Measurements from ENCODE around the gene FAM135A. TPM values are rescaled to one million over a fixed set of nuclear protein-coding genes. Genes with fewer than 3 reads are reported as not detected.

Gene FAM135A
- total and polyA plus RNA-seq, 2 experiments from 2014 or later = 3.5 to 8.2 TPM

DNA sequence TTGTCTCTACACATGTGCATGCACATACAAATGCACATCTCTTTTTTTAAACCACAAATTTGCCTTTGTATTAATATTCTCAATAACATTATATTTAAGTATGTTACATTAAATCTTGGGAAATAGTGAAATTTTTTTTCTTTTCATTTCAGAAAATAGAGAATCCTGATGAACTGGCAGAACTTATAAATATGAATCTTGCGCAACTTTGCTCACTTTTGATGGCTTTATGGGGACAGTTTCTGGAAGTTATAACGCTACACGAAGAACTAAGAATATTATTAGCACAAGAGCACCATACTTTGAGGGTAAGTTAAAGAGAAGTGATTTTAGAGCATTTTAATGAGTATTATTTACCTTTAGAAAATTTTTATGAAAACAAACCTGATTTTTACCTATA lies 89.2 kb downstream of the FAM135A start:
- Histone ChIP-seq H3K4me3 (no peak overlapping the region), H3K9me2 (ENCODE audit: insufficient read depth) (no peaks in the 10 kb centered on the region), H3K4me1 (ENCODE audit: insufficient read depth) (0 out of 2 replicates have a peak, but pooled peaks cover 4% of the 10 kb centered on the region), H3K4me2 (ENCODE audit: unreplicated experiment) (no peak overlapping the region), H3K9ac (no peak overlapping the region), H3K27me3 (replicated peaks; ENCODE audit: insufficient read depth) (no peaks in the 10 kb centered on the region), H3K9me3 (ENCODE audit: low read depth) (no peaks in the 10 kb centered on the region), H3F3A (ENCODE audit: insufficient read depth) (no peaks in the 10 kb centered on the region), H2AFZ (no peak overlapping the region), H3K36me3 (ENCODE audit: low read depth) (peaks cover 18% of the 10 kb centered on the region), H4K20me1 (ENCODE audit: insufficient read depth) (no peaks in the 10 kb centered on the region), H3K79me2 (ENCODE audit: insufficient read depth) (no peaks in the 10 kb centered on the region), H3K27ac (no peak overlapping the region)
- whole genome bisulfite sequencing, 2 experiments (ENCODE audit: low coverage in 1 of 2, low lambda C conversion rate in 2 of 2, missing lambda C conversion rate in 2 of 2) = 93 to 99% methylated on average over 3 of the region's 3 CpGs
- in situ Hi-C loops (cut with MboI) = no loop called here
- DNase-seq = no peak
- TF ChIP-seq EZH2 (IDR thresholded peaks at IDR 0.05; ENCODE audit: insufficient read depth, poor library complexity, severe bottlenecking) (no peak), EZH2phosphoT487 (IDR thresholded peaks at IDR 0.05; ENCODE audit: insufficient read depth, low read depth) (no peak)

DNA sequence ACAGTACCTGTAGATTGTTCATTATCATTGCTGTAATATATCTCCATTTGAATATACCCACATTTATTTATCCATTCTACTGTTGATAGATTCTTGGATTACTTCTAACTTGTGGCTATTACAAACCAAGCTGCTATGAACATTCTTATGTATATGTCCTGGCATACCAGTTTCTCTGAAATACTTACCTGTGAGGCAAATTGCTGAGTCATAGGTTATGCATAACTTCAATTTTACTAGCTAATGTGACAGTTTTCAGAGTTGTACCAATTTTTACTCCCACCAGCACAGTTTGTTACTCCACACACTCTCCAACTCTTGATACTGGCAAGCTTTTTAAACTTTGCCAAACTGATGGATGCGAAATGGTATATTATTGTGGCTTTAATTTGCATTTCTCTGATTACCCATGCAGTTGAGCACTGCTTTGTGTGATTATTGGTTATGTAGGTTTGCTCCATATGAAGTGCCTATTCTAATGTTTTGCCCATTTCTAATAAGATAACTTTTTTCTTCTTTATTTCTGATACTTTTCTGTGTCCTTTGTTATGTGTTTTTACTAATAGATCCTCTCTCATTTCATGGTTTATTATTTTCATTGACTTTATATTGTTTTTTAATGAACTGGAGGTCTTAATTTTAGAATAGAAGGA lies 90.6 kb downstream of the FAM135A start:
- H3K79me2 ChIP-seq (ENCODE audit: insufficient read depth) = no peaks in the 10 kb centered on the region
- no peaks in the 10 kb centered on the region for H3K9me3 ChIP-seq (ENCODE audit: low read depth)
- H3K4me1 ChIP-seq (ENCODE audit: insufficient read depth) = 0 out of 2 replicates have a peak, but pooled peaks cover 4% of the 10 kb centered on the region
- H3K9me2 ChIP-seq (ENCODE audit: insufficient read depth) = no peaks in the 10 kb centered on the region
- H3K27me3 ChIP-seq (replicated peaks; ENCODE audit: insufficient read depth) = no peaks in the 10 kb centered on the region
- in situ Hi-C loops (cut with MboI) = no loop called here
- H3F3A ChIP-seq (ENCODE audit: insufficient read depth) = no peaks in the 10 kb centered on the region
- 92 to 93% methylated on average over 1 of the region's 1 CpG for WGBS, 2 experiments (ENCODE audit: low coverage in 1 of 2, low lambda C conversion rate in 2 of 2, missing lambda C conversion rate in 2 of 2)
- H3K9ac ChIP-seq = no peak overlapping the region
- TF ChIP-seq EZH2 (IDR thresholded peaks at IDR 0.05; ENCODE audit: insufficient read depth, poor library complexity, severe bottlenecking) (no peak), EZH2phosphoT487 (IDR thresholded peaks at IDR 0.05; ENCODE audit: insufficient read depth, low read depth) (no peak)
- H3K36me3 ChIP-seq (ENCODE audit: low read depth) = peaks cover 18% of the 10 kb centered on the region
- H3K4me3 ChIP-seq = no peak overlapping the region
- no peaks in the 10 kb centered on the region for H4K20me1 ChIP-seq (ENCODE audit: insufficient read depth)
- H2AFZ ChIP-seq = no peak overlapping the region
- H3K27ac ChIP-seq = no peak overlapping the region
- DNase-seq = no peak
- no peak overlapping the region for H3K4me2 ChIP-seq (ENCODE audit: unreplicated experiment)

DNA sequence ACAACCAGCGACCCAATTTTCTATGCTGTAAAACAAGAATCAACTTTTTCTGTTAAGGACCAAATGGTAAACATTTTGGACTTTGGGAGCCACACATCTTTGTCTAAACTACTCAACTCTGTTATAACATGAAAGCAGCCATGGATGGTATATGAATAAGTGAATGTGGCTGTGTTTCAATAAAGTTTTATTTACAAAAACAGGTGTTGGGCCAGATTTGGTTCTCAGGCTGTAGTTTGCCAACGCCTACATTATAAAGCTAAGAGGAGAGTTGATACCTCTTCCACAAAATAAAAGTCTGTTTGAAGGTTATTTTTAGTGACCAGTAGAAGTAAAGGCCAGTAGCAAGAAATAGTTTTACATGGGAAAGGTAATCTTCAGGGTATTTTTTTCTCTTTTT lies 93.0 kb downstream of the FAM135A start:
- Histone ChIP-seq H3K79me2 (ENCODE audit: insufficient read depth) (no peaks in the 10 kb centered on the region), H3K9me3 (ENCODE audit: low read depth) (no peaks in the 10 kb centered on the region), H3K4me2 (ENCODE audit: unreplicated experiment) (no peak overlapping the region), H2AFZ (no peak overlapping the region), H3K4me3 (no peak overlapping the region), H3K4me1 (ENCODE audit: insufficient read depth) (0 out of 2 replicates have a peak, but pooled peaks cover 4% of the 10 kb centered on the region), H3F3A (ENCODE audit: insufficient read depth) (no peaks in the 10 kb centered on the region), H4K20me1 (ENCODE audit: insufficient read depth) (no peaks in the 10 kb centered on the region), H3K27me3 (replicated peaks; ENCODE audit: insufficient read depth) (no peaks in the 10 kb centered on the region), H3K36me3 (ENCODE audit: low read depth) (peaks cover 18% of the 10 kb centered on the region), H3K9me2 (ENCODE audit: insufficient read depth) (no peaks in the 10 kb centered on the region), H3K27ac (no peak overlapping the region), H3K9ac (no peak overlapping the region)
- 94 to 95% methylated on average over 2 of the region's 2 CpGs for WGBS, 2 experiments (ENCODE audit: low coverage in 1 of 2, low lambda C conversion rate in 2 of 2, missing lambda C conversion rate in 2 of 2)
- DNase-seq = no peak
- TF ChIP-seq EZH2phosphoT487 (IDR thresholded peaks at IDR 0.05; ENCODE audit: insufficient read depth, low read depth) (no peak), EZH2 (IDR thresholded peaks at IDR 0.05; ENCODE audit: insufficient read depth, poor library complexity, severe bottlenecking) (no peak)
- in situ Hi-C loops (cut with MboI) = no loop called here

DNA sequence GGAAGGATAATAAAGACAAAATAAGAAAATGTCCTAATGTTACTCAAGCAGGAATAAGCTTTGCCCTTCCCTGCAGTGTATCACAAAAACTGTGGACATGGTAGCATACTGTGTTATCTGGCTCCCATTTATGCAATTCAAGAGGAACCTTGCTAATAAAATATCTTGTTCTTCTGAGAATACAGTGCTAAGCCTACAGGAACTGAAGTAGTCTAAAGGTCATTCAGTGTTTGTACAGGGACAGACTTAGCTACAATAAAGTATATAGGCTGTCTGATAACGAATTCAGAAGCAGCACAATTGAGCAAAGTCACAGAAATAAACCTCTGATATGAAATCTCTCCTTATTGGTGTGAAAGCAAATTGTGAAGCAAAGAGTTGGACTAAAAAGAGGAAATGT lies 93.9 kb downstream of the FAM135A start:
- WGBS, 2 experiments (ENCODE audit: low coverage in 1 of 2, low lambda C conversion rate in 2 of 2, missing lambda C conversion rate in 2 of 2) = 87 to 100% methylated on average over 1 of the region's 1 CpG
- no peak for DNase-seq
- in situ Hi-C loops (cut with MboI) = no loop called here
- H3K4me1 ChIP-seq (ENCODE audit: insufficient read depth) = 0 out of 2 replicates have a peak, but pooled peaks cover 1% of the 10 kb centered on the region
- H3K36me3 ChIP-seq (ENCODE audit: low read depth) = peaks cover 18% of the 10 kb centered on the region
- no peaks in the 10 kb centered on the region for H3K9me2 ChIP-seq (ENCODE audit: insufficient read depth)
- no peaks in the 10 kb centered on the region for H4K20me1 ChIP-seq (ENCODE audit: insufficient read depth)
- no peak overlapping the region for H3K9ac ChIP-seq
- no peak overlapping the region for H3K4me3 ChIP-seq
- no peaks in the 10 kb centered on the region for H3F3A ChIP-seq (ENCODE audit: insufficient read depth)
- H3K4me2 ChIP-seq (ENCODE audit: unreplicated experiment) = no peak overlapping the region
- H3K27me3 ChIP-seq (replicated peaks; ENCODE audit: insufficient read depth) = no peaks in the 10 kb centered on the region
- no peaks in the 10 kb centered on the region for H3K9me3 ChIP-seq (ENCODE audit: low read depth)
- no peak overlapping the region for H2AFZ ChIP-seq
- no peak for TF ChIP-seq EZH2phosphoT487 (IDR thresholded peaks at IDR 0.05; ENCODE audit: insufficient read depth, low read depth)
- no peak for TF ChIP-seq EZH2 (IDR thresholded peaks at IDR 0.05; ENCODE audit: insufficient read depth, poor library complexity, severe bottlenecking)
- no peak overlapping the region for H3K27ac ChIP-seq
- H3K79me2 ChIP-seq (ENCODE audit: insufficient read depth) = no peaks in the 10 kb centered on the region

Data from GM23248 (cell line).